Activated T-helper 1 cell treated with anti-CD3 and anti-CD28 coated beads, Interleukin-2, amount 50 U/mL, for 16 hours (primary cell): ENCODE results near the gene MED7.

Experiments
- DNase-seq, 2 donors: peaks; one replicate each; pipeline ENCODE4 v3.0.0-alpha.2; 2020; ENCODE audit warnings: low read depth in 1 of 2, low spot score in 1 of 2

Gene MED7

GRCh38 chr5:157107508-157107907 is 35.2 kb downstream of the MED7 start:
- DNase-seq, result no peak

GRCh38 chr5:157106630-157107461 is 35.8 kb downstream of the MED7 start:
- DNase-seq, result no peak

DNA sequence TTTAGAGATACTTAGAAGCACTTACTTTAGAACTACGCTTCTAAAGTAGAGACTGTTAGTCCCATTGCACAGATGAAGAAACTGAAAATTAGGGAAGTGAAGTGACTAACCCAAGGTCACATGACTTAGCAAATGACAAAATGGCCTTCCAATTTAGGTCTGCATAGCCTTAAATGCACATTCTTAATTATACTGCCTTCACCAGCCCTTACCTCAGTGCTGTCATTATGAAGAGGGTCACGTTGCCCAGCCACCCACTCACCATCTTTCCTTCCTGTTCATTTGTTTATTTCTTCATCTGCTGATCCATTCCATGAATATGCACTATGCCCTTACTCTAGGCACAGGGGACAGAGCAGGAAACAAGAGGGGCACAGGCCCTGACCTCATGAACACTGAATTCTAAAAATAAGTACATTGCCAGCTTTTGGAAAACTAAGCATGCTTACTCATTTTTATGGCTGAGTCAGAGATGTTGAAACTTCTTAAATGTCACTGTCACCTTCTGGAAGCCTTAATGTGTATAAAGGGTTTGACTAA is 42.5 kb downstream of the MED7 start:
- no peak for DNase-seq

- no peak for DNase-seq
These were observed 54.2 kb downstream of the MED7 start for GRCh38 chr5:157088342-157088990.
